T-cell (primary cell): ENCODE measurements around the gene CFDP1. TPM values are rescaled to one million over a fixed set of nuclear protein-coding genes. Genes with fewer than 3 reads are reported as not detected.

Experiments
- ATAC-seq, 4 experiments: fragments of 200-7000 bp in 3 of 4; fragments of 150-1000 bp in 1 of 4; cut with Tn5 transposase; replicated peaks in 1 of 4; 1 replicate in 3 of 4; 2 replicates in 1 of 4; pipeline ENCODE4 v1.10.0; 2021; ENCODE audit warnings: moderate library complexity in 3 of 4, mild to moderate bottlenecking in 2 of 4, moderate number of reproducible peaks in 1 of 4
- CTCF ChIA-PET, 2 donors: fragments of 300-600 bp; sonication (Branson Sonifier 250); formaldehyde crosslinking; loops; one replicate each; lab custom pipeline; 2022; ENCODE audit warnings: antibody characterized with exemption in 2 of 2; lab: Charles Lee
- POLR2A ChIA-PET, 2 donors: fragments of 300-600 bp; sonication (Branson Sonifier 250); formaldehyde crosslinking; loops; one replicate each; lab custom pipeline; 2022; ENCODE audit warnings: antibody characterized with exemption in 2 of 2; lab: Charles Lee
- DNase-seq, 35 experiments: peaks; one replicate each; pipeline versions ENCODE4 v3.0.0 to v3.0.0-alpha.2; 2013 to 2023
- H3K27ac ChIP-seq: one replicate; pipeline ENCODE4 v1.5.1; 2013; ENCODE audit warnings: low read length
- H3K27me3 ChIP-seq, 2 experiments: replicated peaks in 1 of 2; 1 replicate in 1 of 2; 2 replicates in 1 of 2; pipeline versions ENCODE4 v1.6.1 to v1.7.0; 2013; ENCODE audit warnings: low read length in 1 of 2, mixed read lengths in 1 of 2; ENCODE audit not compliant: control insufficient read depth in 2 of 2, insufficient read depth in 2 of 2; ENCODE audit errors: extremely low read depth in 1 of 2
- H3K36me3 ChIP-seq, 2 donors: 1 replicate in 1 of 2; 2 replicates in 1 of 2; pipeline versions ENCODE4 v1.6.1 to v1.7.0; 2013; ENCODE audit warnings: low read length in 1 of 2; ENCODE audit not compliant: control insufficient read depth in 2 of 2, insufficient read depth in 1 of 2; ENCODE audit errors: extremely low read depth in 1 of 2
- H3K4me1 ChIP-seq, 2 experiments: 1 replicate in 1 of 2; 2 replicates in 1 of 2; pipeline versions ENCODE4 v1.6.1 to v1.7.0; 2013; ENCODE audit warnings: low read length in 2 of 2, mixed read lengths in 1 of 2; ENCODE audit not compliant: insufficient read depth in 2 of 2, control insufficient read depth in 1 of 2; ENCODE audit errors: extremely low read depth in 1 of 2
- H3K4me3 ChIP-seq, 2 donors: 1 replicate in 1 of 2; 2 replicates in 1 of 2; pipeline versions ENCODE4 v1.5.1 to v1.7.0; 2013; ENCODE audit warnings: mild to moderate bottlenecking in 2 of 2, low read length in 1 of 2, moderate library complexity in 1 of 2; ENCODE audit not compliant: control insufficient read depth in 1 of 2; ENCODE audit errors: extremely low read depth in 1 of 2
- H3K9me3 ChIP-seq: 2 replicates; pipeline ENCODE4 v1.7.0; 2013
- H3K27ac Mint-ChIP-seq, 2 donors: one replicate each; pipeline ENCODE4 v1.8.0; 2020 to 2021; ENCODE audit warnings: mild to moderate bottlenecking in 2 of 2, mixed read lengths in 2 of 2
- H3K27me3 Mint-ChIP-seq, 2 donors: one replicate each; pipeline ENCODE4 v1.8.0; 2021 to 2022; ENCODE audit warnings: mixed read lengths in 2 of 2
- H3K36me3 Mint-ChIP-seq: one replicate; pipeline ENCODE4 v1.8.0; 2021; ENCODE audit warnings: mixed read lengths
- H3K4me1 Mint-ChIP-seq, 3 donors: one replicate each; pipeline ENCODE4 v1.8.0; 2020 to 2022; ENCODE audit warnings: mixed read lengths in 3 of 3, mild to moderate bottlenecking in 1 of 3
- H3K4me3 Mint-ChIP-seq, 3 donors: one replicate each; pipeline ENCODE4 v1.8.0; 2020 to 2022; ENCODE audit warnings: mild to moderate bottlenecking in 3 of 3, mixed read lengths in 3 of 3, moderate library complexity in 3 of 3
- H3K9me3 Mint-ChIP-seq, 3 donors: one replicate each; pipeline ENCODE4 v1.8.0; 2020 to 2022; ENCODE audit warnings: mixed read lengths in 3 of 3
- WGBS: methylation state at CpG from one replicate; pipeline ENCODE4 v1.1.5; 2013; ENCODE audit warnings: missing lambda C conversion rate; ENCODE audit not compliant: insufficient coverage; 5-methylcytosine and 5-hydroxymethylcytosine counted together
- total RNA-seq, 35 experiments: library from RNA in 6 of 35; stranded (reverse) in 6 of 35; fragments of 120-200 nt in 1 of 35; gene quantifications; one replicate each; pipeline versions ENCODE4 v1.2.1 to v1.2.4 and lab custom pipeline; 2013 to 2026

Gene CFDP1
- total RNA-seq: 10 to 100 TPM; 30.8 to 36.5 (median 34.2) TPM
- 37.7 TPM for total RNA-seq (2013)
- 7.1 to 21.3 (median 17.0) reads per million in 29 experiments for total RNA-seq (lab: John Stamatoyannopoulos, UW)

GRCh38 chr16:75432828-75433731, at the start of gene CFDP1:
Gene CFDP1 (minus strand): TSS chr16:75433503. CDS start chr16:75433352, 151 bp downstream.
- no peaks in the 10 kb centered on the region for H3K27me3 ChIP-seq
- H3K4me1 Mint-ChIP-seq: peaks cover 43 to 48% (median 47%) of the 10 kb centered on the region in 3 donors
- peak within 1 kb of the TSS; percentile 91 to 93 for H3K27ac Mint-ChIP-seq
- peak within 1 kb of the TSS; percentile 97 for H3K27ac ChIP-seq
- DNase-seq (peak; percentile 90 to 97 (median 94)), ATAC-seq (peak; percentile 87 to 92 (median 90))
- no peaks in the 10 kb centered on the region for H3K9me3 ChIP-seq
- H3K4me1 ChIP-seq: peaks cover 10 to 24% of the 10 kb centered on the region in 2 experiments
- H3K4me3 Mint-ChIP-seq: peak within 1 kb of the TSS; percentile 91 to 96 (median 95)
- H3K9me3 Mint-ChIP-seq: peaks cover 0 to 3% (median 0%) of the 10 kb centered on the region in 3 donors
- H3K27me3 Mint-ChIP-seq: no peaks in the 10 kb centered on the region
- 2% methylated on average over 81 of the region's 85 CpGs for WGBS
- H3K36me3 ChIP-seq: peaks cover 0 to 2% of the 10 kb centered on the region in 2 donors
- POLR2A ChIA-PET: interaction anchor here (0.5 to 1.7 kb wide), 12 partner anchors 9 to 448 kb away, joined by 3 to 14 read pairs (median 4); partner anchors contain the start of genes ADAT1 (in 1 of the 2), KARS1 (in 1 of the 2), TERF2IP (in 1 of the 2) and TMEM170A (in 1 of the 2)
- peaks cover 3% of the 10 kb centered on the region for H3K36me3 Mint-ChIP-seq
- peak within 1 kb of the TSS; percentile 98 to 100 for H3K4me3 ChIP-seq
- CTCF ChIA-PET: interaction anchor here (0.6 to 2.1 kb wide), 19 partner anchors 9 to 235 kb away, joined by 3 to 30 read pairs (median 4); partner anchors contain the start of genes TMEM170A (in 2 of the 2), ADAT1 (in 1 of the 2) and TMEM231 (in 1 of the 2)

- no peak overlapping the region for H3K27ac Mint-ChIP-seq
- DNase-seq (no peak), ATAC-seq (no peak)
- Histone ChIP-seq H3K9me3 (no peaks in the 10 kb centered on the region), H3K27me3 (peaks cover 0 to 27% of the 10 kb centered on the region in 2 experiments), H3K4me1 (no peaks in the 10 kb centered on the region), H3K27ac (no peak overlapping the region), H3K4me3 (no peak overlapping the region), H3K36me3 (no peaks in the 10 kb centered on the region)
- H3K36me3 Mint-ChIP-seq: no peaks in the 10 kb centered on the region
- no peak overlapping the region for H3K4me3 Mint-ChIP-seq
- CTCF ChIA-PET: interaction anchor here in 1 of 2 donors (1.0 kb wide), 1 partner anchor 11 kb away, joined by 3 read pairs; no protein-coding TSS in a partner anchor
- H3K27me3 Mint-ChIP-seq: peaks cover 19 to 25% of the 10 kb centered on the region in 2 donors
- H3K9me3 Mint-ChIP-seq: no peaks in the 10 kb centered on the region
- no peaks in the 10 kb centered on the region for H3K4me1 Mint-ChIP-seq
- POLR2A ChIA-PET: no interaction called here
- 75% methylated on average over 11 of the region's 14 CpGs for WGBS
Observed at GRCh38 chr16:75482434-75483205, 49.3 kb upstream of the CFDP1 start.

- CTCF ChIA-PET: interaction anchor here in 1 of 2 donors (1.0 kb wide), 1 partner anchor 10 kb away, joined by 3 read pairs; no protein-coding TSS in a partner anchor
- 86% methylated on average over 7 of the region's 7 CpGs for WGBS
- POLR2A ChIA-PET: no interaction called here
- H3K4me3 ChIP-seq: no peak overlapping the region
- Mint-ChIP-seq H3K27me3 (peaks cover 23 to 30% of the 10 kb centered on the region in 2 donors), H3K4me1 (no peaks in the 10 kb centered on the region), H3K36me3 (no peaks in the 10 kb centered on the region), H3K4me3 (no peak overlapping the region), H3K9me3 (no peaks in the 10 kb centered on the region), H3K27ac (no peak overlapping the region)
- H3K27me3 ChIP-seq: peaks cover 0 to 27% of the 10 kb centered on the region in 2 experiments
- no peak overlapping the region for H3K27ac ChIP-seq
- DNase-seq (no peak), ATAC-seq (no peak)
- no peaks in the 10 kb centered on the region for H3K9me3 ChIP-seq
- H3K36me3 ChIP-seq: no peaks in the 10 kb centered on the region
- no peaks in the 10 kb centered on the region for H3K4me1 ChIP-seq
Observed at GRCh38 chr16:75481475-75481874, 48.2 kb upstream of the CFDP1 start.

- ChIA-PET CTCF (no interaction called here), POLR2A (no interaction called here)
- Histone ChIP-seq H3K36me3 (no peaks in the 10 kb centered on the region), H3K4me3 (no peak overlapping the region), H3K4me1 (no peaks in the 10 kb centered on the region), H3K9me3 (no peaks in the 10 kb centered on the region), H3K27ac (no peak overlapping the region), H3K27me3 (peaks cover 0 to 19% of the 10 kb centered on the region in 2 experiments)
- no peaks in the 10 kb centered on the region for H3K36me3 Mint-ChIP-seq
- peaks cover 14 to 22% of the 10 kb centered on the region in 2 donors for H3K27me3 Mint-ChIP-seq
- no peak overlapping the region for H3K27ac Mint-ChIP-seq
- DNase-seq (no peak), ATAC-seq (no peak)
- WGBS: 97% methylated on average over 47 of the region's 47 CpGs
- no peaks in the 10 kb centered on the region for H3K9me3 Mint-ChIP-seq
- no peak overlapping the region for H3K4me3 Mint-ChIP-seq
- H3K4me1 Mint-ChIP-seq: no peaks in the 10 kb centered on the region
Observed at GRCh38 chr16:75479421-75479990, 46.2 kb upstream of the CFDP1 start.

- H3K4me1 ChIP-seq: no peaks in the 10 kb centered on the region
- WGBS: 95% methylated on average over 65 of the region's 80 CpGs
- Mint-ChIP-seq H3K27ac (no peak overlapping the region), H3K9me3 (no peaks in the 10 kb centered on the region), H3K27me3 (peaks cover 14 to 22% of the 10 kb centered on the region in 2 donors), H3K4me3 (no peak overlapping the region), H3K36me3 (no peaks in the 10 kb centered on the region), H3K4me1 (no peaks in the 10 kb centered on the region)
- no peaks in the 10 kb centered on the region for H3K36me3 ChIP-seq
- DNase-seq (no peak), ATAC-seq (no peak)
- no peak overlapping the region for H3K27ac ChIP-seq
- ChIA-PET POLR2A (no interaction called here), CTCF (no interaction called here)
- H3K27me3 ChIP-seq: peaks cover 0 to 15% of the 10 kb centered on the region in 2 experiments
- H3K4me3 ChIP-seq: no peak overlapping the region
- H3K9me3 ChIP-seq: no peaks in the 10 kb centered on the region
Observed at GRCh38 chr16:75478480-75479345, 45.4 kb upstream of the CFDP1 start.
